K562 (cell line): Measurements from ENCODE around the gene PTRH1. TPM values are rescaled to one million over a fixed set of nuclear protein-coding genes. Genes with fewer than 3 reads are reported as not detected.
A peak's percentile ranks its signal among the peaks of the same experiment; 100 is the strongest.

Experiments
- BCOR ChIP-seq: fragments of 450-650 bp; IDR thresholded peaks from 2 replicates; pipeline ENCODE4 v1.6.1; 2016
- CREB3L1 ChIP-seq: fragments of 450-650 bp; IDR thresholded peaks from 2 replicates; pipeline ENCODE4 v1.6.1; 2014; ENCODE audit warnings: low read depth, mild to moderate bottlenecking, moderate library complexity, borderline replicate concordance
- ELF4 ChIP-seq: fragments of 450-650 bp; formaldehyde crosslinking; IDR thresholded peaks from 2 replicates; pipeline ENCODE4 v1.4.0; 2022; ENCODE audit warnings: missing genetic modification characterization
- FOXM1 ChIP-seq, 2 experiments: fragments of 450-650 bp in 1 of 2; sonication (generic) in 1 of 2; formaldehyde crosslinking in 1 of 2; IDR thresholded peaks; 2 replicates each; pipeline versions ENCODE4 v1.6.1 to v1.9.0; 2017 to 2022; ENCODE audit warnings: low read depth in 2 of 2, mild to moderate bottlenecking in 2 of 2, missing genetic modification reagents in 1 of 2, moderate library complexity in 1 of 2
- FUS ChIP-seq: fragments of 200-400 bp; formaldehyde crosslinking; optimal IDR thresholded peaks from 2 replicates; pipeline ENCODE3; 2017; ENCODE audit warnings: low read depth, low read length
- ILF3 ChIP-seq: fragments of 450-650 bp; IDR thresholded peaks from 2 replicates; pipeline ENCODE4 v1.6.1; 2018; ENCODE audit warnings: antibody characterized with exemption, mild to moderate bottlenecking, moderate library complexity, borderline replicate concordance
- MYC ChIP-seq, 2 experiments: fragments of 250-450 bp in 1 of 2; sonication (Bioruptor Pico) in 1 of 2; IDR thresholded peaks; 2 replicates each; pipeline versions ENCODE4 v1.5.1 to v1.6.1; 2012 to 2021; ENCODE audit warnings: low read depth in 2 of 2, borderline replicate concordance in 1 of 2, improper control_type of control experiment in 1 of 2, low read length in 1 of 2, mild to moderate bottlenecking in 1 of 2, moderate library complexity in 1 of 2
- NCOR1 ChIP-seq: fragments of 450-650 bp; IDR thresholded peaks from 2 replicates; pipeline ENCODE4 v1.6.1; 2016; ENCODE audit warnings: mild to moderate bottlenecking, moderate library complexity
- NFE2L1 ChIP-seq: fragments of 450-650 bp; IDR thresholded peaks from 2 replicates; pipeline ENCODE4 v1.6.1; 2016; ENCODE audit warnings: missing genetic modification characterization, low read depth, mild to moderate bottlenecking, missing compliant biosample characterization, moderate library complexity, borderline replicate concordance
- NR4A1 ChIP-seq, 2 experiments: fragments of 250-450 bp in 1 of 2; fragments of 450-650 bp in 1 of 2; sonication (Bioruptor Pico) in 1 of 2; IDR thresholded peaks; 2 replicates each; pipeline versions ENCODE4 v1.4.0 to v1.6.1; 2016 to 2020; ENCODE audit warnings: mild to moderate bottlenecking in 2 of 2, missing compliant biosample characterization in 1 of 2, missing genetic modification characterization in 1 of 2, moderate library complexity in 1 of 2
- POLR3G ChIP-seq: IDR thresholded peaks from 2 replicates; pipeline ENCODE4 v1.6.1; 2011; ENCODE audit not compliant: insufficient read length, insufficient replicate concordance; ENCODE audit errors: extremely low read depth
- POU5F1 ChIP-seq: fragments of 150-350 bp; IDR thresholded peaks from 2 replicates; pipeline ENCODE4 v1.6.1; 2014; ENCODE audit warnings: borderline replicate concordance, low read length, low read depth, mild to moderate bottlenecking; ENCODE audit not compliant: partially characterized antibody
- RAD51 ChIP-seq: fragments of 450-650 bp; IDR thresholded peaks from 2 replicates; pipeline ENCODE4 v1.7.1; 2016; ENCODE audit warnings: low read depth, mild to moderate bottlenecking, borderline replicate concordance
- SETDB1 ChIP-seq: IDR thresholded peaks from one replicate; pipeline ENCODE4 v1.6.1; 2012; ENCODE audit warnings: low read length, control low read depth, inconsistent platforms
- TAL1 ChIP-seq: fragments of 450-650 bp; IDR thresholded peaks from 2 replicates; pipeline ENCODE4 v1.6.1; 2016; ENCODE audit warnings: mild to moderate bottlenecking
- TSHZ1 ChIP-seq: fragments of 250-450 bp; sonication (Bioruptor Pico); IDR thresholded peaks from 2 replicates; pipeline ENCODE4 v1.4.0; 2020; ENCODE audit warnings: mild to moderate bottlenecking, moderate library complexity
- polyA plus RNA-seq, 8 experiments: library from polyadenylated mRNA; depleted of rRNA in 4 of 8; stranded (reverse) in 5 of 8; unstranded in 3 of 8; fragments of >200 nt; fragmentation: Nextera tagmentation in 2 of 8; fragmentation: Illumina TruSeq in 1 of 8; extraction: Ambion mirVana in 2 of 8; extraction: Trizol in 1 of 8; gene quantifications; 2 replicates each; pipeline versions ENCODE4 v1.2.1 to v1.2.3, GENCODE V29; 2011 to 2014; ENCODE audit warnings: inconsistent platforms in 1 of 8, missing spikeins in 1 of 8
- total RNA-seq, 7 experiments: library from RNA; depleted of rRNA in 6 of 7; stranded (reverse); fragments of >200 nt in 6 of 7; fragmentation: Illumina TruSeq in 2 of 7; extraction: Trizol in 2 of 7; gene quantifications; 2 replicates each; pipeline versions ENCODE4 v1.2.1 to v1.2.3, GENCODE V29; 2011 to 2021; ENCODE audit warnings: low replicate concordance in 1 of 7
- TF ChIP-seq, protein P1 (sequence below): fragments of 450-650 bp; IDR thresholded peaks from 2 replicates; pipeline ENCODE4 v1.6.1; 2018; ENCODE audit not compliant: partially characterized antibody

Gene PTRH1
- total and polyA plus RNA-seq, 9 of the 15 experiments (the other 6 are each of a cell fraction or from before 2014, with no cell fraction given), result 0.63 to 43.1 (median 5.7) TPM

GRCh38 chr9:127734747-127735529, 19.5 kb upstream of the PTRH1 start, which contains the start of gene TOR2A (continued):
- TF ChIP-seq TSHZ1 (CRISPR knock-in tag) (no peak), POU5F1 (peak; percentile 73), NCOR1 (no peak), TAL1 (no peak), CREB3L1 (peak; percentile 90), NR4A1 (CRISPR knock-in tag; IDR thresholded peaks at IDR 0.05) (no peak), NR4A1 (tag; IDR thresholded peaks at IDR 0.05) (0 out of 2 replicates have a peak, but pooled peaks have one; percentile 27), ILF3 (no peak), POLR3G (no peak), FUS (peak; percentile 80), RAD51 (no peak), MYC (IDR thresholded peaks at IDR 0.05; ENCODE audit: low read depth, low read length) (peak; percentile 53; the same call in 1 of the 2 replicates), MYC (CRISPR knock-in tag; IDR thresholded peaks at IDR 0.05; ENCODE audit: borderline replicate concordance, low read depth) (no peak), NFE2L1 (tag) (no peak), FOXM1 (IDR thresholded peaks at IDR 0.05; ENCODE audit: low read depth) (no peak), FOXM1 (CRISPR knock-in tag; IDR thresholded peaks at IDR 0.05; ENCODE audit: low read depth) (0 out of 2 replicates have a peak, but pooled peaks have one; percentile 69), SETDB1 (no peak), BCOR (0 out of 2 replicates have a peak, but pooled peaks have one; percentile 21), ELF4 (CRISPR knock-in tag) (no peak)
- TF ChIP-seq, protein P1, sequence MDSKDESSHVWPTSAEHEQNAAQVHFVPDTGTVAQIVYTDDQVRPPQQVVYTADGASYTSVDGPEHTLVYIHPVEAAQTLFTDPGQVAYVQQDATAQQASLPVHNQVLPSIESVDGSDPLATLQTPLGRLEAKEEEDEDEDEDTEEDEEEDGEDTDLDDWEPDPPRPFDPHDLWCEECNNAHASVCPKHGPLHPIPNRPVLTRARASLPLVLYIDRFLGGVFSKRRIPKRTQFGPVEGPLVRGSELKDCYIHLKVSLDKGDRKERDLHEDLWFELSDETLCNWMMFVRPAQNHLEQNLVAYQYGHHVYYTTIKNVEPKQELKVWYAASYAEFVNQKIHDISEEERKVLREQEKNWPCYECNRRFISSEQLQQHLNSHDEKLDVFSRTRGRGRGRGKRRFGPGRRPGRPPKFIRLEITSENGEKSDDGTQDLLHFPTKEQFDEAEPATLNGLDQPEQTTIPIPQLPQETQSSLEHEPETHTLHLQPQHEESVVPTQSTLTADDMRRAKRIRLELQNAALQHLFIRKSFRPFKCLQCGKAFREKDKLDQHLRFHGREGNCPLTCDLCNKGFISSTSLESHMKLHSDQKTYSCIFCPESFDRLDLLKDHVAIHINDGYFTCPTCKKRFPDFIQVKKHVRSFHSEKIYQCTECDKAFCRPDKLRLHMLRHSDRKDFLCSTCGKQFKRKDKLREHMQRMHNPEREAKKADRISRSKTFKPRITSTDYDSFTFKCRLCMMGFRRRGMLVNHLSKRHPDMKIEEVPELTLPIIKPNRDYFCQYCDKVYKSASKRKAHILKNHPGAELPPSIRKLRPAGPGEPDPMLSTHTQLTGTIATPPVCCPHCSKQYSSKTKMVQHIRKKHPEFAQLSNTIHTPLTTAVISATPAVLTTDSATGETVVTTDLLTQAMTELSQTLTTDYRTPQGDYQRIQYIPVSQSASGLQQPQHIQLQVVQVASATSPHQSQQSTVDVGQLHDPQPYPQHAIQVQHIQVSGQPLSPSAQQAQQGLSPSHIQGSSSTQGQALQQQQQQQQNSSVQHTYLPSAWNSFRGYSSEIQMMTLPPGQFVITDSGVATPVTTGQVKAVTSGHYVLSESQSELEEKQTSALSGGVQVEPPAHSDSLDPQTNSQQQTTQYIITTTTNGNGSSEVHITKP, result peak; percentile 50
